Osteoblast (primary cell): Measurements from ENCODE around the gene SPINT1. TPM values are rescaled to one million over a fixed set of nuclear protein-coding genes. Genes with fewer than 3 reads are reported as not detected.

ENCODE experiments used
- DNase-seq: peaks from one replicate; pipeline ENCODE4 v3.0.0; 2011; ENCODE audit warnings: low spot score, mixed read lengths; ENCODE audit not compliant: insufficient read length; ENCODE audit errors: missing footprints
- H2AFZ ChIP-seq: 2 replicates; pipeline ENCODE4 v1.6.0; 2011; ENCODE audit warnings: mild to moderate bottlenecking, low read length
- H3K27ac ChIP-seq: 2 replicates; pipeline ENCODE4 v1.5.1; 2011; ENCODE audit warnings: mild to moderate bottlenecking, low read depth, low read length, moderate library complexity
- H3K27me3 ChIP-seq: 2 replicates; pipeline ENCODE4 v1.6.0; 2012; ENCODE audit warnings: mild to moderate bottlenecking, control low read depth, inconsistent platforms, low read length, moderate library complexity; ENCODE audit not compliant: insufficient read depth
- H3K36me3 ChIP-seq: 2 replicates; pipeline ENCODE4 v1.5.1; 2011; ENCODE audit warnings: mild to moderate bottlenecking, low read length, control low read depth, moderate library complexity; ENCODE audit not compliant: insufficient read depth
- H3K4me1 ChIP-seq: 2 replicates; pipeline ENCODE4 v1.5.1; 2011; ENCODE audit warnings: mild to moderate bottlenecking, low read length, control low read depth, moderate library complexity; ENCODE audit not compliant: insufficient read depth
- H3K4me2 ChIP-seq: 2 replicates; pipeline ENCODE4 v1.6.0; 2011; ENCODE audit warnings: mild to moderate bottlenecking, low read length; ENCODE audit not compliant: insufficient read depth
- H3K4me3 ChIP-seq: fragments of 200-600 bp; sonication (generic); 3 replicates; pipeline ENCODE4 v1.5.1; 2012; ENCODE audit warnings: mild to moderate bottlenecking, low read length, inconsistent platforms; ENCODE audit not compliant: insufficient read depth
- H3K79me2 ChIP-seq: 2 replicates; pipeline ENCODE4 v1.6.0; 2012; ENCODE audit warnings: mild to moderate bottlenecking, low read length, control low read depth, inconsistent platforms; ENCODE audit not compliant: insufficient read depth
- H3K9me3 ChIP-seq: 2 replicates; pipeline ENCODE4 v1.5.1; 2011; ENCODE audit warnings: low read depth, low read length, control low read depth
- H4K20me1 ChIP-seq: 2 replicates; pipeline ENCODE4 v1.6.0; 2012; ENCODE audit warnings: mild to moderate bottlenecking, low read length, control low read depth; ENCODE audit not compliant: insufficient read depth
- total RNA-seq: library from RNA; depleted of rRNA; stranded (reverse); fragments of >200 nt; gene quantifications from 2 replicates; pipeline ENCODE4 v1.2.3, GENCODE V29; 2012
- TF ChIP-seq, protein P1 (sequence below): IDR thresholded peaks from 2 replicates; pipeline ENCODE4 v1.5.1; 2011; ENCODE audit warnings: mild to moderate bottlenecking, low read depth, low read length, moderate library complexity; ENCODE audit errors: extremely low read depth

The SPINT1 gene
- total RNA-seq, 1 donor: 0.72 TPM

DNA sequence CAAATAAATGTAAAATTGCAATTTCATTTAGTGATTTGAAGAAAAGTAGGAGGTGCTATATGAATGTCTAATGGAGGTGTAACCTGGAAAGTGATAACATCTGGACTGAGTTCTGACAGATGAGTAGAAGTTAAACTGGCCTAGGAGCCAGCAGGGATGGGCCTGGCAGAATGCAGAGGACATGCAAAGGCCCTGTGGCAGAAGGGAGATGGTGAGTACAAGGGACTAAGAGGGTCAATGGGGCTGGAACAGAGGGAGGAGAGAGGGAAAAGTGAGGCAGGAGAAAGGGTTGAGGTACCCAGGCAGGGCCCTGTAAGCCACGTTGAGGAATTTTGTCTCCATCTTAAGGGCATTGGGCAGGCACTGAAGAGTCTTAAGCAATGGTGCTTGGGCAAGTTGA, 12.0 kb upstream of the SPINT1 start:
- H3K4me3 ChIP-seq: no peak overlapping the region
- H3K27me3 ChIP-seq: peaks cover 5% of the 10 kb centered on the region
- H4K20me1 ChIP-seq: no peaks in the 10 kb centered on the region
- H3K27ac ChIP-seq: no peak overlapping the region
- TF ChIP-seq, protein P1, sequence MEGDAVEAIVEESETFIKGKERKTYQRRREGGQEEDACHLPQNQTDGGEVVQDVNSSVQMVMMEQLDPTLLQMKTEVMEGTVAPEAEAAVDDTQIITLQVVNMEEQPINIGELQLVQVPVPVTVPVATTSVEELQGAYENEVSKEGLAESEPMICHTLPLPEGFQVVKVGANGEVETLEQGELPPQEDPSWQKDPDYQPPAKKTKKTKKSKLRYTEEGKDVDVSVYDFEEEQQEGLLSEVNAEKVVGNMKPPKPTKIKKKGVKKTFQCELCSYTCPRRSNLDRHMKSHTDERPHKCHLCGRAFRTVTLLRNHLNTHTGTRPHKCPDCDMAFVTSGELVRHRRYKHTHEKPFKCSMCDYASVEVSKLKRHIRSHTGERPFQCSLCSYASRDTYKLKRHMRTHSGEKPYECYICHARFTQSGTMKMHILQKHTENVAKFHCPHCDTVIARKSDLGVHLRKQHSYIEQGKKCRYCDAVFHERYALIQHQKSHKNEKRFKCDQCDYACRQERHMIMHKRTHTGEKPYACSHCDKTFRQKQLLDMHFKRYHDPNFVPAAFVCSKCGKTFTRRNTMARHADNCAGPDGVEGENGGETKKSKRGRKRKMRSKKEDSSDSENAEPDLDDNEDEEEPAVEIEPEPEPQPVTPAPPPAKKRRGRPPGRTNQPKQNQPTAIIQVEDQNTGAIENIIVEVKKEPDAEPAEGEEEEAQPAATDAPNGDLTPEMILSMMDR: no peak
- H3K4me2 ChIP-seq: no peak overlapping the region
- no peaks in the 10 kb centered on the region for H3K9me3 ChIP-seq
- no peak overlapping the region for H2AFZ ChIP-seq
- H3K79me2 ChIP-seq: no peaks in the 10 kb centered on the region
- no peaks in the 10 kb centered on the region for H3K36me3 ChIP-seq
- no peaks in the 10 kb centered on the region for H3K4me1 ChIP-seq
- no peak for DNase-seq

DNA sequence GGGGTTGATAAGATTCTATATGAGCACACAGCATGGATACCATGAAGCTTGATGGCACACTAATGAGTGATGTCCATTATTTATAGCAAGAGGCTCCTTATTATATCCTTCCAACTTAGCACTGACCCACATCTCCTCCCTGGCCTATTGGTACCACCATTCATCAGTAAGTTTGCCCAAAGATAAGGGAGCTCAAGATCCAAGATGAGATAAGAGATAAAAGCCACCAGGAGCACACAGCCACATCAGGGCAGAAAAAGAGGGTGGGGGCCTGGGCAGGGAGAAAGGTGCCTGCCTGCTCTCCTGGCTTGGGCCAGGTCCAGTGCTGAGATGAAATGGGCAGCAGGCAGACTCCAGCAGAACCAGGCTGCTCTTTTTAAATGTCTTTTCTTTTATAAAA, 10.9 kb upstream of the SPINT1 start:
- no peak overlapping the region for H2AFZ ChIP-seq
- no peak overlapping the region for H3K4me2 ChIP-seq
- no peak for DNase-seq
- H3K79me2 ChIP-seq: no peaks in the 10 kb centered on the region
- no peaks in the 10 kb centered on the region for H4K20me1 ChIP-seq
- TF ChIP-seq, protein P1: no peak
- H3K4me1 ChIP-seq: no peaks in the 10 kb centered on the region
- H3K27ac ChIP-seq: no peak overlapping the region
- peaks cover 2% of the 10 kb centered on the region for H3K27me3 ChIP-seq
- no peaks in the 10 kb centered on the region for H3K36me3 ChIP-seq
- no peaks in the 10 kb centered on the region for H3K9me3 ChIP-seq
- no peak overlapping the region for H3K4me3 ChIP-seq

DNA sequence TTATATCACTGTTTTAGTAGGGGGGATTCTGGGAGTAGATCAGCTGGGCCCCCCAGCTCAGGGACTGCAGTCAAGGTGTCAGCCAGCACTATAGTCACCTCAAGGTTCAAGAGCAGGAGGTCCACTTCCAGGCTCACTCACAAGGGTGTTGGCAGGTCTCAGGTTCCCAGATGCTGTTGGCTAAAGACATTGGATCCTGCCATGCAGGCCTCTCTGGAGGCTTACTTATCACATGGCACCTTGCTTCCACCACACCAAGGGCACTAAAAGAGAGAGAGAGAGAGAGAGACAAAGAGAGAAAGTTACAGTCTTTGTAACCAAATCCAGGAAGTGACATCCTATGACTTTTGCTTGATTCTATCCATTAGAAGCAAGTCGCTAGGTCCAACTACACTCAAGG, 7.8 kb upstream of the SPINT1 start:
- no peaks in the 10 kb centered on the region for H3K36me3 ChIP-seq
- no peaks in the 10 kb centered on the region for H3K79me2 ChIP-seq
- H3K9me3 ChIP-seq: no peaks in the 10 kb centered on the region
- H2AFZ ChIP-seq: no peak overlapping the region
- DNase-seq: no peak
- no peak overlapping the region for H3K4me2 ChIP-seq
- TF ChIP-seq, protein P1: no peak
- peaks cover 2% of the 10 kb centered on the region for H3K27me3 ChIP-seq
- no peaks in the 10 kb centered on the region for H4K20me1 ChIP-seq
- no peaks in the 10 kb centered on the region for H3K4me1 ChIP-seq
- H3K27ac ChIP-seq: no peak overlapping the region
- no peak overlapping the region for H3K4me3 ChIP-seq

DNA sequence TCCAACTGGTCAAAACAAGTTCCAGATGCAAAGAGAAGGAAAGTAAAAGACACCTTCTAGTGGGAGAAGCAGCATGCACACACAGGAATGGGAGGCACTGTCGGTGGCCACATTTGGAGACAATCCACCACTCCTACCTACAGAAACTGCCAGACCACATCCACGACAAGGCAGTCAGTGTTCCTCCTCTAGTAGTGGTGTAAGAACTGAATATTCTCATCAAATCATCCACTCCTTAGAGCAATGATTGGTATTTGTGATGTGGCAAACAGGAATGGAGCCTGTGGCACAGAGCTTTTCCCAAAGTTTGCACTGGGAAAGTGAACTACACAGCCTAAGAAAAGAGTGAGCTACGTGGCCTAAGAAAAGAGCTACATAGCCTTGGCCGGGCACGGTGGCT, 5.1 kb upstream of the SPINT1 start:
- Histone ChIP-seq H3K4me2 (no peak overlapping the region), H3K9me3 (no peaks in the 10 kb centered on the region), H3K27me3 (peaks cover 21% of the 10 kb centered on the region), H3K36me3 (no peaks in the 10 kb centered on the region), H2AFZ (peak overlapping the region; percentile 81), H3K4me3 (no peak overlapping the region), H3K4me1 (no peaks in the 10 kb centered on the region), H4K20me1 (no peaks in the 10 kb centered on the region), H3K79me2 (no peaks in the 10 kb centered on the region), H3K27ac (no peak overlapping the region)
- TF ChIP-seq, protein P1: no peak
- peak; percentile 56 for DNase-seq
